Breast epithelium (tissue), 4 donors: ENCODE measurements around the gene TM6SF1. TPM values are rescaled to one million over a fixed set of nuclear protein-coding genes. Genes with fewer than 3 reads are reported as not detected.
"Not testable (repeated sequence)": the region's sequence is repeated elsewhere in the genome, so short reads cannot be mapped to it uniquely, and the experiment has no call there.

Experiments
- DNase-seq, 2 donors: peaks; one replicate each; pipeline ENCODE4 v3.0.0-alpha.2; 2019; ENCODE audit warnings: low spot score in 2 of 2
- H3K27ac ChIP-seq, 2 donors: fragments of 200-600 bp; sonication (generic) in 1 of 2; one replicate each; pipeline ENCODE4 v1.5.1; 2016 to 2019; ENCODE audit warnings: mild to moderate bottlenecking in 1 of 2
- H3K27me3 ChIP-seq, 2 donors: fragments of 200-600 bp; sonication (generic) in 1 of 2; one replicate each; pipeline versions ENCODE4 v1.5.1 to v1.6.0; 2017 to 2019; ENCODE audit warnings: control low read depth in 1 of 2, mild to moderate bottlenecking in 1 of 2
- H3K36me3 ChIP-seq: fragments of 200-600 bp; one replicate; pipeline ENCODE4 v1.5.1; 2019
- H3K4me1 ChIP-seq, 2 donors: fragments of 200-600 bp; sonication (generic); one replicate each; pipeline ENCODE4 v1.5.1; 2016 to 2019; ENCODE audit warnings: control low read depth in 1 of 2
- H3K4me3 ChIP-seq, 3 donors: fragments of 200-600 bp; sonication (generic); 1 replicate in 2 of 3; 2 replicates in 1 of 3; pipeline ENCODE4 v1.5.1; 2016 to 2019; ENCODE audit warnings: mild to moderate bottlenecking in 3 of 3, moderate library complexity in 2 of 3
- H3K9me3 ChIP-seq, 2 donors: fragments of 200-600 bp; sonication (generic) in 1 of 2; one replicate each; pipeline ENCODE4 v1.5.1; 2016 to 2019; ENCODE audit warnings: control low read depth in 1 of 2
- CTCF ChIP-seq, 3 donors: fragments of 450-650 bp; IDR thresholded peaks; one replicate each; pipeline ENCODE4 v1.5.1; 2016 to 2017; ENCODE audit warnings: antibody characterized with exemption in 3 of 3, mild to moderate bottlenecking in 3 of 3, moderate library complexity in 3 of 3
- POLR2A ChIP-seq: fragments of 450-650 bp; IDR thresholded peaks from one replicate; pipeline ENCODE4 v1.6.1; 2016; ENCODE audit warnings: antibody characterized with exemption, mild to moderate bottlenecking, moderate library complexity
- POLR2AphosphoS5 ChIP-seq, 3 donors: sonication (generic); formaldehyde crosslinking; IDR thresholded peaks; one replicate each; pipeline ENCODE4 v1.6.1; 2017; ENCODE audit warnings: antibody characterized with exemption in 3 of 3
- intact Hi-C: fragments of 100-400 bp; cut with DNase I; formaldehyde crosslinking; loops from one replicate; pipeline ENCODE4 v1.15.1; 2023; ENCODE audit warnings: low total_unique reads
- total RNA-seq, 3 donors: library from RNA; depleted of rRNA; stranded (reverse); fragments of >200 nt; gene quantifications; one replicate each; pipeline ENCODE4 v1.1.0, GENCODE V29; 2016

Gene TM6SF1
- total RNA-seq, 3 donors from 2014 or later, result 6.4 to 8.5 (median 7.3) TPM

GRCh38 chr15:83166218-83166617 is 58.8 kb downstream of the TM6SF1 start:
- peaks cover 16 to 24% of the 10 kb centered on the region in 2 donors for H3K9me3 ChIP-seq
- no peaks in the 10 kb centered on the region for H3K27me3 ChIP-seq
- H3K4me3 ChIP-seq, result no peak overlapping the region
- H3K4me1 ChIP-seq, result no peaks in the 10 kb centered on the region
- H3K36me3 ChIP-seq, result no peaks in the 10 kb centered on the region
- DNase-seq, result no peak
- TF ChIP-seq POLR2AphosphoS5 (IDR thresholded peaks at IDR 0.05) (no peak), POLR2A (no peak), CTCF (IDR thresholded peaks at IDR 0.05) (no peak)
- no peak overlapping the region for H3K27ac ChIP-seq
- intact Hi-C loops, result no loop called here

- H3K4me3 ChIP-seq, result no peak overlapping the region
- H3K36me3 ChIP-seq, result no peaks in the 10 kb centered on the region
- H3K4me1 ChIP-seq, result no peaks in the 10 kb centered on the region
- no peak overlapping the region for H3K27ac ChIP-seq
- DNase-seq, result no peak
- intact Hi-C loops, result no loop called here
- TF ChIP-seq POLR2A (no peak), CTCF (IDR thresholded peaks at IDR 0.05) (no peak), POLR2AphosphoS5 (IDR thresholded peaks at IDR 0.05) (no peak)
- H3K9me3 ChIP-seq, result peaks cover 16 to 24% of the 10 kb centered on the region in 2 donors
- no peaks in the 10 kb centered on the region for H3K27me3 ChIP-seq
Measured at GRCh38 chr15:83166830-83167229, 59.4 kb downstream of the TM6SF1 start.

GRCh38 chr15:83169576-83169975 is 62.1 kb downstream of the TM6SF1 start:
- H3K9me3 ChIP-seq, result peaks cover 16 to 24% of the 10 kb centered on the region in 2 donors

GRCh38 chr15:83170474-83171165 is 63.2 kb downstream of the TM6SF1 start:
- intact Hi-C loops, result no loop called here
- no peak overlapping the region for H3K4me3 ChIP-seq
- TF ChIP-seq POLR2AphosphoS5 (IDR thresholded peaks at IDR 0.05), result no peak
- no peak for TF ChIP-seq CTCF (IDR thresholded peaks at IDR 0.05)
- TF ChIP-seq POLR2A, result no peak
- no peaks in the 10 kb centered on the region for H3K36me3 ChIP-seq
- H3K9me3 ChIP-seq, result peaks cover 16 to 24% of the 10 kb centered on the region in 2 donors
- H3K4me1 ChIP-seq, result no peaks in the 10 kb centered on the region
- H3K27me3 ChIP-seq, result no peaks in the 10 kb centered on the region
- H3K27ac ChIP-seq, result no peak overlapping the region
- DNase-seq, result no peak

More at GRCh38 chr15:83169576-83169975, 62.1 kb downstream of the TM6SF1 start:
- H3K27me3 ChIP-seq, H3K4me3 ChIP-seq, H3K27ac ChIP-seq, H3K36me3 ChIP-seq, intact Hi-C loops, DNase-seq, H3K4me1 ChIP-seq: not testable (repeated sequence)

GRCh38 chr15:83174891-83175290 is 67.4 kb downstream of the TM6SF1 start:
- no peaks in the 10 kb centered on the region for H3K27me3 ChIP-seq
- no peaks in the 10 kb centered on the region for H3K9me3 ChIP-seq
- no peaks in the 10 kb centered on the region for H3K4me1 ChIP-seq
- no peaks in the 10 kb centered on the region for H3K36me3 ChIP-seq
- intact Hi-C loops, result no loop called here
- TF ChIP-seq CTCF (IDR thresholded peaks at IDR 0.05) (no peak), POLR2A (no peak), POLR2AphosphoS5 (IDR thresholded peaks at IDR 0.05) (no peak)
- no peak for DNase-seq
- H3K27ac ChIP-seq, result no peak overlapping the region
- H3K4me3 ChIP-seq, result no peak overlapping the region
